Measurements from ENCODE around the gene ANKHD1. TPM values are rescaled to one million over a fixed set of nuclear protein-coding genes. Genes with fewer than 3 reads are reported as not detected.

The ANKHD1 gene
- total and polyA plus RNA-seq, 9 of the 15 experiments (the other 6 are each of a cell fraction or from before 2014, with no cell fraction given) = 38.9 to 138 (median 78.7) TPM

DNA sequence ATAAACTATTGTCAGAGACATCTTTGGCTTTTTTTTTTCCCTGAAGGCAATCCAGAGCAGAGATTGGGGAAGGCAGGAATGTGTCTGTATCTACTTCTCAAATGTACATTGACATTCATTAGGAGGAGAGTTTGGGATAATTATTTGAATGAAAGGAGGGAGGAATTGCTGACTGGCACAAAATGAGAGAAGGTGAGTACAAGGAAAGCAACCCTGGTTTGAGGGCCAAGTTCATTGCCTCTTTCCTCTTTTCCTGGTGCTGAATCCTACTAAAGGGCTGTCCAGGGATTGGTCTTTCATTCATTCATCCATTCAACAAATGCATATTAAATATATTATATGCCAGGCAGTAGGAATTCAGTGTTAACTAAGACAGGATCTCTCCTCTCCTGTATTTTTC, 18.8 kb upstream of the ANKHD1 start (continued):
- TF ChIP-seq, protein P1, sequence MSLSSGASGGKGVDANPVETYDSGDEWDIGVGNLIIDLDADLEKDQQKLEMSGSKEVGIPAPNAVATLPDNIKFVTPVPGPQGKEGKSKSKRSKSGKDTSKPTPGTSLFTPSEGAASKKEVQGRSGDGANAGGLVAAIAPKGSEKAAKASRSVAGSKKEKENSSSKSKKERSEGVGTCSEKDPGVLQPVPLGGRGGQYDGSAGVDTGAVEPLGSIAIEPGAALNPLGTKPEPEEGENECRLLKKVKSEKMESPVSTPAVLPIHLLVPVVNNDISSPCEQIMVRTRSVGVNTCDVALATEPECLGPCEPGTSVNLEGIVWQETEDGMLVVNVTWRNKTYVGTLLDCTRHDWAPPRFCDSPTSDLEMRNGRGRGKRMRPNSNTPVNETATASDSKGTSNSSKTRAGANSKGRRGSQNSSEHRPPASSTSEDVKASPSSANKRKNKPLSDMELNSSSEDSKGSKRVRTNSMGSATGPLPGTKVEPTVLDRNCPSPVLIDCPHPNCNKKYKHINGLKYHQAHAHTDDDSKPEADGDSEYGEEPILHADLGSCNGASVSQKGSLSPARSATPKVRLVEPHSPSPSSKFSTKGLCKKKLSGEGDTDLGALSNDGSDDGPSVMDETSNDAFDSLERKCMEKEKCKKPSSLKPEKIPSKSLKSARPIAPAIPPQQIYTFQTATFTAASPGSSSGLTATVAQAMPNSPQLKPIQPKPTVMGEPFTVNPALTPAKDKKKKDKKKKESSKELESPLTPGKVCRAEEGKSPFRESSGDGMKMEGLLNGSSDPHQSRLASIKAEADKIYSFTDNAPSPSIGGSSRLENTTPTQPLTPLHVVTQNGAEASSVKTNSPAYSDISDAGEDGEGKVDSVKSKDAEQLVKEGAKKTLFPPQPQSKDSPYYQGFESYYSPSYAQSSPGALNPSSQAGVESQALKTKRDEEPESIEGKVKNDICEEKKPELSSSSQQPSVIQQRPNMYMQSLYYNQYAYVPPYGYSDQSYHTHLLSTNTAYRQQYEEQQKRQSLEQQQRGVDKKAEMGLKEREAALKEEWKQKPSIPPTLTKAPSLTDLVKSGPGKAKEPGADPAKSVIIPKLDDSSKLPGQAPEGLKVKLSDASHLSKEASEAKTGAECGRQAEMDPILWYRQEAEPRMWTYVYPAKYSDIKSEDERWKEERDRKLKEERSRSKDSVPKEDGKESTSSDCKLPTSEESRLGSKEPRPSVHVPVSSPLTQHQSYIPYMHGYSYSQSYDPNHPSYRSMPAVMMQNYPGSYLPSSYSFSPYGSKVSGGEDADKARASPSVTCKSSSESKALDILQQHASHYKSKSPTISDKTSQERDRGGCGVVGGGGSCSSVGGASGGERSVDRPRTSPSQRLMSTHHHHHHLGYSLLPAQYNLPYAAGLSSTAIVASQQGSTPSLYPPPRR (CRISPR knock-in tag; IDR thresholded peaks at IDR 0.05; ENCODE audit: borderline replicate concordance) = no peak
- TF ChIP-seq ZKSCAN3 (CRISPR knock-in tag; IDR thresholded peaks at IDR 0.05) (no peak), GABPB1 (CRISPR knock-in tag; IDR thresholded peaks at IDR 0.05) (no peak), ARID3A (IDR thresholded peaks at IDR 0.05; ENCODE audit: borderline replicate concordance, low read depth, low read length) (no peak), MAFK (IDR thresholded peaks at IDR 0.05; ENCODE audit: low read length) (peak; percentile 69), POLR2H (tag; IDR thresholded peaks at IDR 0.05; ENCODE audit: low read depth) (no peak), ZNF24 (IDR thresholded peaks at IDR 0.05) (no peak), ZNF133 (CRISPR knock-in tag; IDR thresholded peaks at IDR 0.05) (no peak), ESRRB (CRISPR knock-in tag; IDR thresholded peaks at IDR 0.05; ENCODE audit: borderline replicate concordance) (no peak), MCM2 (IDR thresholded peaks at IDR 0.05; ENCODE audit: low read depth) (no peak), NFE2L1 (tag; IDR thresholded peaks at IDR 0.05; ENCODE audit: borderline replicate concordance, low read depth) (no peak), FUS (optimal IDR thresholded peaks at IDR 0.05; ENCODE audit: low read depth, low read length) (no peak), TAL1 (IDR thresholded peaks at IDR 0.05) (no peak)
- TF ChIP-seq, protein P2, sequence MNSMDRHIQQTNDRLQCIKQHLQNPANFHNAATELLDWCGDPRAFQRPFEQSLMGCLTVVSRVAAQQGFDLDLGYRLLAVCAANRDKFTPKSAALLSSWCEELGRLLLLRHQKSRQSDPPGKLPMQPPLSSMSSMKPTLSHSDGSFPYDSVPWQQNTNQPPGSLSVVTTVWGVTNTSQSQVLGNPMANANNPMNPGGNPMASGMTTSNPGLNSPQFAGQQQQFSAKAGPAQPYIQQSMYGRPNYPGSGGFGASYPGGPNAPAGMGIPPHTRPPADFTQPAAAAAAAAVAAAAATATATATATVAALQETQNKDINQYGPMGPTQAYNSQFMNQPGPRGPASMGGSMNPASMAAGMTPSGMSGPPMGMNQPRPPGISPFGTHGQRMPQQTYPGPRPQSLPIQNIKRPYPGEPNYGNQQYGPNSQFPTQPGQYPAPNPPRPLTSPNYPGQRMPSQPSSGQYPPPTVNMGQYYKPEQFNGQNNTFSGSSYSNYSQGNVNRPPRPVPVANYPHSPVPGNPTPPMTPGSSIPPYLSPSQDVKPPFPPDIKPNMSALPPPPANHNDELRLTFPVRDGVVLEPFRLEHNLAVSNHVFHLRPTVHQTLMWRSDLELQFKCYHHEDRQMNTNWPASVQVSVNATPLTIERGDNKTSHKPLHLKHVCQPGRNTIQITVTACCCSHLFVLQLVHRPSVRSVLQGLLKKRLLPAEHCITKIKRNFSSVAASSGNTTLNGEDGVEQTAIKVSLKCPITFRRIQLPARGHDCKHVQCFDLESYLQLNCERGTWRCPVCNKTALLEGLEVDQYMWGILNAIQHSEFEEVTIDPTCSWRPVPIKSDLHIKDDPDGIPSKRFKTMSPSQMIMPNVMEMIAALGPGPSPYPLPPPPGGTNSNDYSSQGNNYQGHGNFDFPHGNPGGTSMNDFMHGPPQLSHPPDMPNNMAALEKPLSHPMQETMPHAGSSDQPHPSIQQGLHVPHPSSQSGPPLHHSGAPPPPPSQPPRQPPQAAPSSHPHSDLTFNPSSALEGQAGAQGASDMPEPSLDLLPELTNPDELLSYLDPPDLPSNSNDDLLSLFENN (IDR thresholded peaks at IDR 0.05; ENCODE audit: low read depth in 2 of 2, low read length in 2 of 2) = no peak
